ENCODE results near the gene FAM76A.
A peak's percentile ranks its signal among the peaks of the same experiment; 100 is the strongest.
"Not testable (repeated sequence)": the region's sequence is repeated elsewhere in the genome, so short reads cannot be mapped to it uniquely, and the experiment has no call there.

Gene FAM76A

DNA sequence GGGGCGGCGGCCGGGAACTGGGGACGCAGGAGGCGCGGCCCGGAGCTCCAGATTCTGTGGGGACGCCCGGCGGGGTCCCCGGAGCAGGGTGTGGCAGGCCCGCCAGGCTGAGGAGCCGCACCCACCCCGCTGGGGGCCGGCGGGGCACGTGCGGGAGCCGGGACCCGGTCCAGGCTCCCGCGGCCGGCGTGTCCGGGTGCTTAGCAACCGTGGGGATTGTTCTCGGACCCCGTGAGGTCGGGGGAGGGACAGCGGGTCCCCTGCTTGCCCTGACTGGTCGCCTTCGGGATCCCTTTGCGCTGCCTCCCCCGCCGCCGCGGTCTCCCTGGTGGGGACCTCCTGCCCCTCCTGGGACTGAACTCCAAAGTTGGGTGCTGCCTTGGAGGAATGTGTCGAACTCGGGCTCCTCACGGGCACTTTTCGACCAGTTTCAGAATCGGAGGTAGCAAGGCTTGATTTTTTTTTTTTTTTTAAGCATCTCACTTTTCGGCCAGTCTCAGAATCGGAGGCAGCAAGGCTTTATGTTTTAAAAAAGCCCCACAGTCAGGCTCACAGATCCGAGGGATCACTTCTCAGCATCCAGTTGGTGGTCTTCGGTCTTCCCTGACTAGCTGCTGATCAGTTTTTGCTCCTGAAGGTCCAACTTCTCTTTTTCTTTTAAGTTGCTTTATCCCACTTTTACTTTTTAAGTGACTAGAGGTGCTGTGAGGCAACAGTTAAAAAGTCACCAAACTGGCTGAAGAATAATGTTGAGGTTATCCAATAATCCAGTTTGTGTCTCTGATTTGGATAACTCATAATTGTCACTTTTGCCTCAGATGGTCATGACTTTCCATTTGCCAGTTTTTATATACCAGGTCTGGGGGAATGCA lies 648 bp downstream of the FAM76A start:
- DNase-seq = peak; percentile 56

GRCh38 chr1:27727126-27727525 lies 1.4 kb downstream of the FAM76A start:
- no peak for DNase-seq

DNA sequence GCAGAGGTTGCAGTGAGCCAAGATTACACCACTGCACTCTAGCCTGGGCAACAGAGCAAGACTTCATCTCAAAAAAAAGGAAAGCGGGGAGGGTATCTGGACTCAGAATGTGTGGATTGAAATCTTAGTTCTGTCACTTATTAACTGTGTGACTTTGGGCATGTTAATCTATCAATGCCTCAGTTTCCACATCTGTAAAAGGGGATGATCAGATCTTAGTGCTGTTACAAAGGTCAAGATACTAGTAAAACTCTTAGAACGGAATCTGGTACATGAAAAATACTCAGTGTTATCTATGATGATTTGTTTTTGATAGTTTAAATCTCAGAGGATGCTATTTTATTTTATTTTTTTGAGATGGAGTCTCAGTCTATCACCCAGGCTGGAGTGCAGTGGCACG lies 10.5 kb downstream of the FAM76A start:
- no peak for DNase-seq

DNA sequence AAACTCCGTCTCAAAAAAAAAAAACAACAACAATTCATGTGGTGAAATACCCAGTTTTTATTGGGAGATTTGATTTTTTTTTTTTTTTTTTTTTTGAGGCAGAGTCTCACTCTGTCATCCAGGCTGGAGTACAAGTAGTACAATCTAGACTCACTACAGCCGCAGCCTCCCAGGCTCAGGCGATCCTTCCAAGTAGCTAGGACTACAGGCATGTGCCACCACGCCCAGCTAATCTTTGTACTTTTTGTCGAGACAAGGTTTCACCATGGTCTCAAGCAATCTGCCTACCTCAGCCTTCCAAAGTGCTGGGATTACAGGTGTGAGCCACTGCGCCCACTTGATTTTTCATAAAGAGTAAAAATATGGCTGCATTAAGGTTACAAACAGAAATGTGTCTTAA lies 15.4 kb downstream of the FAM76A start:
- no peak for DNase-seq

GRCh38 chr1:27744556-27744955 lies 18.8 kb downstream of the FAM76A start:
- DNase-seq = no peak

- no peak for DNase-seq
Observed at GRCh38 chr1:27745466-27745865, 19.7 kb downstream of the FAM76A start.

GRCh38 chr1:27752360-27752759 lies 26.6 kb downstream of the FAM76A start:
- DNase-seq = no peak

- no peak for DNase-seq
Observed at GRCh38 chr1:27755286-27755685, 29.5 kb downstream of the FAM76A start.

DNA sequence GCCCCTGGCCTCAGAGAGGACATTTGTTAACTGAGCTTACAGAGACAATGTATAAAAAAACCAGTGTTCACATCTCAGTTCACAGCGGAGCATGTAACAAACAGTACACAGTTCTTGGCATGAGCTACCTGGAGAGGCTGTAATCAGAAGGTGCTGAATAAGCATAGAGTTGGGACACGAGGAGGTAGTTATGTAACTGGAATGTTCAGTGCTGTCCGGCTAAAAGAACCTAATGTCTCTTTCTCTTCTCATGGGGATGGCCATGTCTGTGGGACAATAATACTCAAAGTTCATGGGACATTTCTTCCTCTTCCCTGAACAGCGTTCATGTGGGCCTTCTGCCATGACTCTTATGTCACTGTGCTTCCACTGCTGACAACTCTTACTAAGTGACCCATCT lies 30.1 kb downstream of the FAM76A start:
- DNase-seq = no peak

GRCh38 chr1:27759236-27759635 lies 33.5 kb downstream of the FAM76A start:
- DNase-seq = no peak

DNA sequence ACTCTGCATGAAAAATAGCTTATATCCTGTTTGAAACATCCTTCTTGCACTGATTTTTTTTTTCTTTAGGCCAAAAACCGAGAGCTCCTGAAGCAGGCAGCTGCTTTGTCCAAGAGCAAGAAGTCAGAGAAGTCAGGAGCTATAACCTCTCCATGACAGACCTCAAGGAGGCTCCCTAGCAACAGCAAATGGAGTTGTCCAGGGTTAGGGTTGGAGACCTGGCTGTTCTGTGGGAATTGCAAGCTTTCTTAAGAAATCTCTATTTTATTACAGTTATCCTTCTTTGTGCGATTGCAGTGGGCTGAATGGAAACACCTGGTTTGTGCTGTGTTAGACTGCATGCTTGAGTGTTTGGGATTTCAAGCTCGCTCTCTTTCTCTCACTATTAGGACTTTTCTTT lies 34.7 kb downstream of the FAM76A start:
- no peak for DNase-seq

- no peak for DNase-seq
Observed at GRCh38 chr1:27762033-27762432, 36.3 kb downstream of the FAM76A start.

- no peak for DNase-seq
Observed at GRCh38 chr1:27763358-27763757, 37.6 kb downstream of the FAM76A start.

DNA sequence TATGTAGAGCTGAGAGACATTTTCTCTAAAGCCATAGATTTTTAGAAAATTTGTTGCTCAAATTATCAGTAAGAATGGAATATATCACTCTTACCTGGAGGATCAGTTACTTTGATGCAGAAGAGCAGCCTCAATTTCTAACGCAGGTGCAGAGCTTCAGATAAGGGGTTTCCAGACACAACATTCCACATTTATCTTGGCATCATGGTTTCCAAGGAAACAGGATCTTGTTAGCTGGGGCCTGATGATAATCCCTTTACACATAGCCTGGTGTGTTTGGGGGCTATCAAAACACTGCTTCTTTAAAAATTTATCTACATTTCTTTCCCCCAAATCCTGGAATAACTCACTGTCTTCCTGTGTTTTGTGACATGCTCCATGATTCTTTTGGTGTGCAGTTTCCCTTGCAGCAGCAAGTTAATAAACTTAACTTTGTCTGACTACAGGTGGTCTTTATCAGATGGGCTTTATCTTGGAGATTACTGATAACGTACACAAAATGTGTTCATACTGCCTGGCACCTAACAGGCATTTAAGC lies 44.6 kb downstream of the FAM76A start:
- DNase-seq = no peak

GRCh38 chr1:27772036-27772931 lies 46.5 kb downstream of the FAM76A start:
- no peak for DNase-seq

DNA sequence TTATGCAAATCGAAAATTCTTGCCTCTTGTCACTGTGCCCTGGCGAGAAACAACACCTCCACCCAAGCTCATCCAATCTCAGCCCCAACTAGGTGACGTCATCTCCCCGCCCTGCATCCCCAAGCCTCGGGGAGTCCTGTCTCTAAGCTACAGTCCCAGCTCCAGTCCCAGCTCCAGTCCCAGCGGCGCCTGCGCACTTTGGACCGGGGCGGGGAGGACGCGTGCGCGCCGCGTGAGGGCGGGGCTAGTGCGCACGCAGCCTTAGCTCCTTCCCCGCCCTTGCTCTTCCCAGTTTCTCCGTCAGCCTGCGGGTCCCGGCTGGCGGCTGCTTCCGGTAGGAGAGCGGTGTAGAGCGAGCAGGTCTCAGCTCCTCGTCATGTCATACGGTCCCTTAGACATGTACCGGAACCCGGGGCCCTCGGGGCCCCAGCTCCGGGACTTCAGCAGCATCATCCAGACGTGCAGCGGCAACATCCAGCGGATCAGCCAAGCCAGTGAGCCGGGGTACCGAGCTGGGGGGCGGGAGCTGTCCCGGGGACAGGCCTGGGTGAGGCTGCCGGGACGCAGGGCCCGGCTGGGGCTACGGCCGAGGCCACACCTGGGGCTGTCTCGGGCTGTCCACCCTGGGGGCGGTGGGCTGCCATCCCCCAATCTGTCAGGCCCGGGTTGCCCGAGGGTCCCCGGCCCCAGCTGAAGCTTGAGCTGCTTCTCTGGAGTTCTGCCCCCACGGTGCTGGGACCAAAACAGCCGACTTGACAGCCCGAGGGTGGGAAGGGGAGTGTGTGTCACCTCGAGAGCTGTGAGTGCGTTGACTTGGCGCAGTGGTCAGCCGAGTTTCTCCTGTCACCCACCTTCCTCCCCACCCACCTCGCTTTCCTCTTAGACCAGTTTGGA lies 47.4 kb downstream of the FAM76A start, which contains the start of gene STX12:
STX12 (plus strand) TSS at position 288 of the 894 bp plus-strand sequence; CDS start at position 377, 89 bp downstream.
- peak; percentile 100 for DNase-seq

DNA sequence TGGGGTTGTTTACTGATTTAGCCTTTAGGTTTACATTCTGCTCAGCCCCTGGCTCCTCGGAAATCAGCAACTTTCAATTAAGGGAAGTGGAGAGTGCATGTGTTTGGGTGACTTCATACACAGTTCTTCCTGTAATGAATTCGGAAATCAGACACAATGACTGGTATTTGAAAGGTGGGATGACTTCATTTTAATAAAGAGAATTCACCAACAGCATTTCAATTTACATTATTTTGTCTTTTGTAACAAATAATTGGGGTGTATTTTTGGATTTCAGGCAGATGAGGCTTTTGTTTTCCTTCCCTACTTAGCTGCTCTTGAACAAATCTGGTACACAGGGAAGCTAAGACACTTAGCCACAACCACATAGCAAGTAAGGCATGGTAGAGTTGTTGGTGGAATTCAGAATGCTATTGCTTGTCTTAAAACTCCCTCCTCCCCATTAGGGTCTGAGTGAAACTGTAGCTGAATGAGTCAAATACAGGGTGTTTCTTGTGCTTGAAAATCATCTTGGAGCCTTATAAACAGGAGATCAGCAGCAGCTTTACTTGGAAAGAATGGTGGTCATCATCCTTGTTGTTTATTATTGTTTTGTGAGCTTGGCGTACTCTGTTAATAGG lies 48.2 kb downstream of the FAM76A start:
- peak; percentile 37 for DNase-seq

GRCh38 chr1:27774654-27775053 lies 48.9 kb downstream of the FAM76A start:
- DNase-seq = no peak

DNA sequence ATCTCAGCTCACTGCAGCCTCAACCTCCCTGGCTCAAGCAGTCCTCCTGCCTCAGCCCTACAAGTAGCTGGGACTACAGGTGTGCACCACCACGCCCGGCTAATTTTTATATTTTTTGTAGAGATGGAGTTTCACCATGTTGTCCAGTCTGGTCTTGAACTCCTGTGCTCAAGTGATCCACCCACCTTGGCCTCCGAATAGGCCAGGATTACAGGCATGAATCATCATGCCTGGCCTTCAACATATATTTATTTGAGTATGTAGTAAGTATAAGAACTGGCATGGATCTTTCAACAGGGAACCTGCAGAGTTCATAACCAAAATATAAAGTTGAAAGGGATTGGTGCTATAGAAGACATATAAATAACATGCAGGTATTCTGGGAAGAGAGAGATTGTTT lies 49.6 kb downstream of the FAM76A start:
- DNase-seq = not testable (repeated sequence)

DNA sequence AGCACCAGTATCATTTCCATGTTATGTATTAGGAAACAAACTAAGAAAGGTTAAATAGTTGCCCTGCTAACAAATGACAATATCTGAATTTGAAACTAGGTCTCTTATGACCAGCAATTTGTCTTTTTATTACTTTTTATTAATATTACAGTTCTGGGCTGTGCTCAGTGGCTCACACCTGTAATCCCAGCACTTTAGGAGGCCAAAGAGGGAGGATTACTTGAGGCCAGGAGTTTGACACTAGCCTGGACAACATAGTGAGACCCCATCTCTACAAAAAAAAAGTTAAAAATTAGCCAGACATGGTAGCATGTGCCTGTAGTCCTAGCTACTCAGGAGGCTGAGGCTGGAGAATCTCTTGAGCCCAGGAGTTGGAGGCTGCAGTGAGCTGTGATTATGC lies 50.5 kb downstream of the FAM76A start:
- DNase-seq = not testable (repeated sequence)

DNA sequence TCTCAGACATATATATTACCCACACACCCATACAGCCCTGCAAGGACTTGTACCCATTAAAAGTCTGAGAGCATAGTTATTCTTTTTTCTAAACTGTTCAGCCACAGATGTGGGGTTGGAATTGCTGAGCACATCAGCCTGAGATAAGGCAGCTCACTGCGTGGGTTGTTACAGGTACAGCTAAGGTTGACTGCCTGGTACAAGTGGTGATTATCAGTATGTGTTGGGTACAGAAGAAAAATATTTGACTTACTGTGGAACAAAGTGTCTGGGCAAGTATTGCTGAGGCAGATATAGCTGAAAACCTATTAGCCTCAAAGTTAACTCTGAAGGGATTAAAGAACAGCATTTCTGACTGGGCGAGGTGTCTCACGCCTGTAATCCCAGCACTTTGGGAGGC lies 52.3 kb downstream of the FAM76A start:
- DNase-seq = no peak

- DNase-seq = no peak
Observed at GRCh38 chr1:27779122-27779521, 53.4 kb downstream of the FAM76A start.
